Liver (tissue), 9 donors: ENCODE data around the gene PTK7. TPM values are rescaled to one million over a fixed set of nuclear protein-coding genes. Genes with fewer than 3 reads are reported as not detected.

Source experiments
- DNase-seq: peaks from one replicate; pipeline ENCODE4 v3.0.0-alpha.2; 2017; ENCODE audit warnings: low spot score
- H3K27ac ChIP-seq, 2 donors: one replicate each; pipeline ENCODE4 v1.7.0; 2013; ENCODE audit warnings: inconsistent platforms in 2 of 2, low read length in 2 of 2, control low read depth in 1 of 2, low read depth in 1 of 2, mild to moderate bottlenecking in 1 of 2
- H3K27me3 ChIP-seq, 4 donors: one replicate each; pipeline versions ENCODE4 v1.6.1 to v1.7.0; 2013; ENCODE audit warnings: low read length in 3 of 4, inconsistent platforms in 1 of 4, mild to moderate bottlenecking in 1 of 4, moderate library complexity in 1 of 4; ENCODE audit not compliant: control insufficient read depth in 4 of 4, insufficient read depth in 4 of 4
- H3K36me3 ChIP-seq, 4 donors: one replicate each; pipeline versions ENCODE4 v1.6.1 to v1.7.0; 2013; ENCODE audit warnings: low read length in 3 of 4, mild to moderate bottlenecking in 3 of 4, low read depth in 1 of 4, moderate library complexity in 1 of 4; ENCODE audit not compliant: control insufficient read depth in 4 of 4, insufficient read depth in 3 of 4
- H3K4me1 ChIP-seq, 4 donors: one replicate each; pipeline versions ENCODE4 v1.6.1 to v1.7.0; 2013; ENCODE audit warnings: low read length in 3 of 4, mild to moderate bottlenecking in 3 of 4, moderate library complexity in 1 of 4; ENCODE audit not compliant: control insufficient read depth in 4 of 4, insufficient read depth in 4 of 4
- H3K4me3 ChIP-seq, 3 donors: one replicate each; pipeline versions ENCODE4 v1.6.1 to v1.7.0; 2013; ENCODE audit warnings: low read length in 3 of 3, control low read depth in 1 of 3, low read depth in 1 of 3, mild to moderate bottlenecking in 1 of 3
- H3K9ac ChIP-seq, 2 donors: one replicate each; pipeline ENCODE4 v1.7.0; 2013; ENCODE audit warnings: low read length in 2 of 2, mild to moderate bottlenecking in 2 of 2, moderate library complexity in 2 of 2, control low read depth in 1 of 2, low read depth in 1 of 2
- H3K9me3 ChIP-seq, 4 donors: one replicate each; pipeline versions ENCODE4 v1.6.1 to v1.7.0; 2013; ENCODE audit warnings: low read length in 3 of 4; ENCODE audit not compliant: control insufficient read depth in 4 of 4
- CTCF ChIP-seq: fragments of 150-350 bp; IDR thresholded peaks from 2 replicates; pipeline ENCODE4 v1.5.1; 2017; ENCODE audit warnings: improper control_type of control experiment, low read depth, low read length; ENCODE audit not compliant: missing input control
- EGR1 ChIP-seq, 2 donors: IDR thresholded peaks; 2 replicates each; pipeline ENCODE4 v1.6.1; 2016 to 2018; ENCODE audit warnings: antibody characterized with exemption in 2 of 2, low read depth in 2 of 2
- GABPA ChIP-seq, 2 donors: IDR thresholded peaks in 1 of 2; conservative IDR thresholded peaks in 1 of 2; 2 replicates each; pipeline ENCODE4 v1.6.1; 2016; ENCODE audit warnings: antibody characterized with exemption in 2 of 2, mild to moderate bottlenecking in 1 of 2, moderate library complexity in 1 of 2
- HNF4A ChIP-seq, 2 donors: conservative IDR thresholded peaks; 2 replicates each; pipeline ENCODE4 v1.6.1; 2016; ENCODE audit warnings: antibody characterized with exemption in 2 of 2, mild to moderate bottlenecking in 2 of 2
- MAX ChIP-seq: IDR thresholded peaks from 2 replicates; pipeline ENCODE4 v1.6.1; 2016; ENCODE audit warnings: antibody characterized with exemption
- RAD21 ChIP-seq, 2 donors: IDR thresholded peaks; 2 replicates each; pipeline ENCODE4 v1.6.1; 2016; ENCODE audit warnings: antibody characterized with exemption in 2 of 2, mild to moderate bottlenecking in 2 of 2
- REST ChIP-seq: IDR thresholded peaks from 2 replicates; pipeline ENCODE4 v1.6.1; 2016; ENCODE audit warnings: antibody characterized with exemption, mild to moderate bottlenecking
- RXRA ChIP-seq, 2 donors: IDR thresholded peaks; 2 replicates each; pipeline ENCODE4 v1.6.1; 2017 to 2018; ENCODE audit warnings: antibody characterized with exemption in 2 of 2, mild to moderate bottlenecking in 1 of 2
- TAF1 ChIP-seq: conservative IDR thresholded peaks from 2 replicates; pipeline ENCODE4 v1.6.1; 2016; ENCODE audit warnings: antibody characterized with exemption, mild to moderate bottlenecking
- WGBS: extraction: QIAGEN DNeasy Blood & Tissue Kit; methylation state at CpG from one replicate; pipeline ENCODE4 v1.1.7; 2013; 5-methylcytosine and 5-hydroxymethylcytosine counted together
- polyA plus RNA-seq, 2 donors: library from polyadenylated mRNA; stranded (reverse) in 1 of 2; unstranded in 1 of 2; fragments of 200-250 nt in 1 of 2; fragments of >200 nt in 1 of 2; fragmentation: Nextera tagmentation in 1 of 2; extraction: Ambion mirVana in 1 of 2; gene quantifications; one replicate each; pipeline versions ENCODE4 v1.2.1 to v1.2.3, GENCODE V29; 2013 to 2015
- total RNA-seq, 2 donors: library from RNA; depleted of rRNA; stranded (reverse); fragments of >200 nt; gene quantifications; one replicate each; pipeline ENCODE4 v1.2.3, GENCODE V29; 2014
- donor health status: healthy.
- donor health status: healthy.
- donor health status: healthy.
- donor health status: healthy.
- donor health status: healthy.

PTK7 gene
- total and polyA plus RNA-seq, 4 donors, result 0.67 to 10.5 (median 1.3) TPM

- 88% methylated on average over 2 of the region's 2 CpGs for WGBS
- no peak overlapping the region for H3K9ac ChIP-seq
Observed at GRCh38 chr6:43061861-43062260, 14.3 kb upstream of the PTK7 start.

GRCh38 chr6:43062818-43063217 lies 13.3 kb upstream of the PTK7 start:
- WGBS, result 93% methylated on average over 12 of the region's 12 CpGs
- H3K27me3 ChIP-seq, result no peaks in the 10 kb centered on the region
- H3K27ac ChIP-seq, result no peak overlapping the region
- H3K9me3 ChIP-seq, result no peaks in the 10 kb centered on the region
- no peak overlapping the region for H3K4me3 ChIP-seq
- no peak for DNase-seq
- no peak overlapping the region for H3K9ac ChIP-seq
- peaks cover 7 to 30% (median 27%) of the 10 kb centered on the region in 4 donors for H3K36me3 ChIP-seq
- TF ChIP-seq CTCF, result no peak
- no peak for TF ChIP-seq RXRA (IDR thresholded peaks at IDR 0.05)
- no peak for TF ChIP-seq MAX
- no peak for TF ChIP-seq EGR1 (IDR thresholded peaks at IDR 0.05; ENCODE audit: low read depth in 2 of 2)
- peaks cover 0 to 39% (median 30%) of the 10 kb centered on the region in 4 donors for H3K4me1 ChIP-seq

More at GRCh38 chr6:43061861-43062260, 14.3 kb upstream of the PTK7 start:
- Histone ChIP-seq H3K9me3 (no peaks in the 10 kb centered on the region), H3K36me3 (peaks cover 7 to 29% (median 25%) of the 10 kb centered on the region in 4 donors), H3K27ac (no peak overlapping the region), H3K27me3 (no peaks in the 10 kb centered on the region), H3K4me1 (peaks cover 0 to 42% (median 31%) of the 10 kb centered on the region in 4 donors), H3K4me3 (no peak overlapping the region)
- TF ChIP-seq REST (no peak), MAX (no peak), HNF4A (conservative IDR thresholded peaks at IDR 0.05) (no peak), EGR1 (IDR thresholded peaks at IDR 0.05; ENCODE audit: low read depth in 2 of 2) (no peak)
- no peak for DNase-seq

GRCh38 chr6:43070028-43070632 lies 6.0 kb upstream of the PTK7 start:
- H3K27ac ChIP-seq, result no peak overlapping the region
- H3K9ac ChIP-seq, result no peak overlapping the region
- WGBS, result 71% methylated on average over 6 of the region's 6 CpGs
- H3K27me3 ChIP-seq, result no peaks in the 10 kb centered on the region
- H3K36me3 ChIP-seq, result peaks cover 13 to 56% (median 53%) of the 10 kb centered on the region in 4 donors
- H3K9me3 ChIP-seq, result no peaks in the 10 kb centered on the region
- peaks cover 0 to 4% (median under 1%) of the 10 kb centered on the region in 4 donors for H3K4me1 ChIP-seq
- no peak overlapping the region for H3K4me3 ChIP-seq
- DNase-seq, result no peak
- TF ChIP-seq TAF1, result no peak
- peak; percentile 6 for TF ChIP-seq CTCF
- TF ChIP-seq GABPA (IDR thresholded peaks at IDR 0.05 in 1 of 2, conservative IDR thresholded peaks at IDR 0.05 in 1 of 2), result no peak
- peak; percentile 62 to 65 for TF ChIP-seq RAD21 (IDR thresholded peaks at IDR 0.05)
